GM18519 (cell line): ENCODE measurements around the gene PPTC7.
"Not testable (repeated sequence)": the region's sequence is repeated elsewhere in the genome, so short reads cannot be mapped to it uniquely, and the experiment has no call there.

Source experiments
- ATAC-seq: cut with Tn5 transposase; IDR thresholded peaks from one replicate; pipeline ENCODE4 v1.9.1; 2021; ENCODE audit warnings: mild to moderate bottlenecking, moderate library complexity; ENCODE audit not compliant: unreplicated experiment, low FRiP score

PPTC7 gene, protein sequence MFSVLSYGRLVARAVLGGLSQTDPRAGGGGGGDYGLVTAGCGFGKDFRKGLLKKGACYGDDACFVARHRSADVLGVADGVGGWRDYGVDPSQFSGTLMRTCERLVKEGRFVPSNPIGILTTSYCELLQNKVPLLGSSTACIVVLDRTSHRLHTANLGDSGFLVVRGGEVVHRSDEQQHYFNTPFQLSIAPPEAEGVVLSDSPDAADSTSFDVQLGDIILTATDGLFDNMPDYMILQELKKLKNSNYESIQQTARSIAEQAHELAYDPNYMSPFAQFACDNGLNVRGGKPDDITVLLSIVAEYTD

DNA sequence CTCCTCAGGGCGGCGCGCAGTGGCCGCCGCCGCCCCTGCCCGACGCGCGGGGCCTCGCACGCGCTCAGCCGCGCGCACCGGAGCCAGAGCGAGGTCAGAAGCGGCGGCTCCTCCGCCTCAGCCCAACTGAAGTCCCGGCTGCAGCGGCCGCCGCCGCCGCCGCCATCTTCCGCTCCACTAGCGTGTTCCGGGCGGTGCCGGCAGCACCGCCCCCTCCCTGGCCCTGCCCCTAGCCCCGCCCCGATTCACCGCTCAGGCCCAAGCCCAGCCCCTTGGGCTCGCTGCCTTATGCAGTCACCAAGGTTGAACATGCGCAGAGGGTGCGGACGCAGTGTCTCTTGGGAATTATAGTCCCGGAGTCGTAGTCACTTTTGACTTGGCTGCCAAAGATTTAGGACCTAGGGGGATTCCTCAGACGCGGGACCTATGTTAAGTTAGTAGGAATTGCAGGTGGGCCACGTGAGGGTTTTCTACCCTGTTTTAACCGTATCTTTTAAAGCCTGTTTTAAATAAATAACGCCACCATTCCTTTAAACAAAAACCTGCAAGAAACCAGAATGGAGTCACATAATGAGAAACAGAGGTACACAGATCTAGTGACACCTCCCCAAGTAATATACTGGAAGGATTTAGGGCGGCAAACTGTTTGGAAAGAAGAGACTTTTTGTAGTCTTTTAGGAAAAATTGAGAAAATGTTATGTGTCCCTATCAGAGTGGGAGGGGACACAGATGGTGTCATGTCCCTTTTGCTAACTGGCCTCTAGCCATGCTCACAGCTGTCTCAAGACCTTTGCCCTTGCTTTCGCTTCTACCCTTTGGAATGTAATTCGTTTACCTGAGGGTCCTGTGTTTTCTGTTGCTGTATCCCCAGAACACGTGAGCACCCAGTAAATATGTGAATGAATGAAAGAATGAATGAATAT, at the start of gene PPTC7:
TSS of gene PPTC7 (minus strand) at position 182 of the 923 bp plus-strand sequence. CDS start 287 bp downstream, outside the sequence.
- ATAC-seq = peak; percentile 55

DNA sequence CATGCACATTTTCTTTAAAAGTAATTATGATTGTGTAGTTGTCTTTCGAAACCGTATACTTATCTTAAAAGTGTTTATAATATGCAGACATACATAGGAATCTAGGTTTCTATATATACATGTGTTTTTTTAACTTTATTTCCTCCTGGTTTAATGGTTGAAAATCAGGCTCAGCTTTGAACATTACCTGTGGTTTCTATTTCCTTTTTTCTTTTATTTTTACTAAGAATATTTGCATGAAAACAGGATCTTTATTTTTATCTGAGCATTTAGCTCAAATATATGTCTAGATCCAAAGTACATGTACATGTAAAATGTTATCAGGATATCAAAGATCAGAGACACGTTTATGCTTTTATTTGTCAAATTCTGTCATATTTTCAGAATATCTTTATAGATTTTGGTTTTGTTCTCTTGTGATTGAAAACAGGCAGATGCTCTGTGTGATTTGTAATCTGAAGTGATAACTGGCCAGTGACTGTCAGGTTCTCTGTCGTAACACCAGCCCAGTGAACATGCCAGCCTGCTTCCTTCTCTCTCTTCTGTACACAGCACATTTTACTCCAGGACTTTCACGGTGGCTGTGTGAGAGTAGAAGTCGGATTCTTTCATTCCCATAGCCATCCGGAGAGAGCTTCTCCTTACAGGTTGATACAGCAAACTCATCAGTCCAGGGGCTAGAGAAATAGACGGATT, 44.5 kb upstream of the PPTC7 start:
- no peak for ATAC-seq

DNA sequence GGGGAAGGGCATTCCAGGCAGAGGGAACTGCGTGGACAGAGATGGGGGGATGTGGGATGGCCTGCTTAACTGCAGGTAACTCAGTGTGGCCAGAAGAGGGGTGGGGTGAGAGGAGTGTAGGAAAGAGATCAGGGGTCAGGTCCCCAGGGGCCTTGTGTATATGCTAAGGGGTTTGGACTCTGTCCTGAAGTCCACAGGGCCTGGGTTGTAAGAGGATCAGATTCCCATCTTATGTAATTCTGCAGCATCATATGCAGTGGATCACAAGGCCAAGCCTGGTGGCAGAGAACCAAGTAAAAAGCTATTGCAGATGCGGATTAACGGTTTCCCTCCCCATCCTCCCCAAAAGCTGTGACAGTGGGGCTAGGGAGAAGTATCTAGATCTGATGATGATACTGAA, 39.5 kb upstream of the PPTC7 start:
- ATAC-seq = no peak

DNA sequence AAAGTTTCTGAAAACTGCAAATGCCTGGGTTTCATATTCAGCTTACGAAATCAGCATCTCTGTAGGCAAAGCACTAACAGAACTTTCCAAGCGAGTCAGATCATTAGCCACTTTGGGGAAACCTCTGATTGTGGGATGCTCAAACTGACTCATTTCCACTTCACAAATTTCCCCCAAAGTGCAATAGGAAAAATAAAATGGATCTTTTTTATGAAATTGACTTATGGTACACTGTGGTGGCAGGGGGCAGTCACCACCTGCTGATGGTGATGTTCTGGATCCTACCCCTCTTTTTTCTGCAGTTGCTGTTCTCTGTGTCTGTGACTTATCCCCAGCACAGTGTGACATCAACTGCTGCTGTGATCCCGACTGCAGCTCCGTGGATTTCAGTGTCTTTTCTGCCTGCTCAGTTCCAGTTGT, 36.4 kb upstream of the PPTC7 start:
- ATAC-seq = no peak

DNA sequence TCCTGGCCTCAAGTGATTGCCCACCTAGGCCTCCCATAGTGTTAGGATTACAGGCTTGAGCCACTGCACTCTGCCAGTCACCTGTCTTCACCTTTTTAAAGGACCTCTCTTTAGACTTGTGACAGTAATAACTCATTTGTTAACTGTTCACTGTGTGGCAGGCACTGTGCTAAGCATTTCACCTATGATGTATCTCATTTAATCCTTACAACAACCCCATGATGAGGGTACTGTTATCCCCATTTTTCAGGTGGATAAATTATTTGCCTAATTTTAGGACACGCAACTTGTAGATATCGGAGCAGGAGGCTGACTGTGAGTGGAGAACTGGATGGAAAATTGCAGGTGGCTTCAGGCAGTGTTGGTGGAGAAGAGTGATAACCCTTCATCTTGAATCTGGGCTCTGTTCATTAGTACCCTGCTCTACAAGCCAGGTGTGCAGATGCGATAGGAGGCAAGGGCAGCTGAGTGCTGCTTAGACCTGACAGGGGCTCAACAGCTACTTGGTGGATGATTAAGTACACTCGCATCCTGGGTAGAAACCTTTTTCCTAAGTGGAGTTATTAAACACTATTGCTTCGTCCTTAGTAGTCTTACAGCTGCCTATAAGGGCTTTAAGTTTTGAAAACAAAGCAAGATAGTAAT, 33.5 kb upstream of the PPTC7 start:
- no peak for ATAC-seq

DNA sequence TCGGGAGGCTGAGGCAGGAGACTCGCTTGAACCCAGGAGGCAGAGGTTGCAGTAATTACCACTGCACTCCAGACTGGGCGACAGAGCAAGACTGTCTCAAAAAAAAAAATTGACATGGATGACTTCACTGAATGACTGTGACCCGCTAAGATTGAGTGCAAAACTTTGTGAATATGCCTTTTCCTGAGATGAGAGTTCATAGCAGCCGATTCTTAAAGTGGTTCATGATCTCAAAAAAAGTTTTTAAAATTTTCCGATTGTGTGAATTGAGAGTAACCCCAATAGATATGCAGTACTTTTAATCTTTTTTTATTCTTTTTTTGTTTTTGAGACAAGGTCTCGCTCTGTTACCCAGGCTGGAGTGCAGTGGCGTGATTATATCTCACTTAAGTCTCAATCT, 32.1 kb upstream of the PPTC7 start:
- ATAC-seq = no peak

DNA sequence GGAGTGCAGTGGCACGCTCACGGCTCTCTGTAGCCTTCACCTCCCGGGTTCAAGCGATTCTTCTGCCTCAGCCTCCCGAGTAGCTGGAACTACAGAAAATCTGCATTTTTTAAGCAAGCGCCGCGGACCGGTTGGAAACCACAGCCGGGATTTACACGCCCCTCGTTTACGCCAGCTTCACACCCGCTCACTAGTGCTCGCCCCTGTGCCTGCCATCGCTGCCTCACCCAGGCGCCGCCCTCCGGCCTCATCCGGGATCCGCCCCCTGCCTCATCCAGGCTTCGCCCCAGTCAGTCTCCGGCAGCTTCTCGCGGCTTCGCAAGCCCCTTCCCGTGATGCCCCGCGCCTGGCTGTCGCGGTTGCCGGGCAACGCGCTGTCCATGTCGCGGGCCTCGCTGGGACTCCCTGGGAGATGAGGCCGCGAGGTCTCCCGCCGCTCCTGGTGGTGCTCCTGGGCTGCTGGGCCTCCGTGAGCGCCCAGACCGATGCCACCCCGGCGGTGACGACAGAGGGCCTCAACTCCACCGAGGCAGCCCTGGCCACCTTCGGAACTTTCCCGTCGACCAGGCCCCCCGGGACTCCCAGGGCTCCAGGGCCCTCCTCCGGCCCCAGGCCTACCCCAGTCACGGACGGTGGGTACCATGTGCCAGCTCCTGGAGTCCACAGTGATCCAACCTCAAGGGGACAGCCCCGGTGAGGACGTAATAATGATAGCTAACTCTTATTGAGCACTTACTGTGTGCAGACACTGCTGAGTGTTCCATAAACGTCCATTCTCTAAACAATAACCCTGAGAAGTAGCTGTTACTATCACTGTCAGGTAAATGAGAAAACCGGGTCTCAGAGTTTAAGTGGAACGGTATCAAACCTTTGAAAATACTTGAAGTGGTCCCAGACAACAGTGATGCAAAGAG, 30.9 kb upstream of the PPTC7 start, which contains the start of gene TCTN1:
TSS of gene TCTN1 (plus strand) at position 359 of the 914 bp plus-strand sequence. CDS start at position 413, 54 bp downstream.
- peak; percentile 80 for ATAC-seq

DNA sequence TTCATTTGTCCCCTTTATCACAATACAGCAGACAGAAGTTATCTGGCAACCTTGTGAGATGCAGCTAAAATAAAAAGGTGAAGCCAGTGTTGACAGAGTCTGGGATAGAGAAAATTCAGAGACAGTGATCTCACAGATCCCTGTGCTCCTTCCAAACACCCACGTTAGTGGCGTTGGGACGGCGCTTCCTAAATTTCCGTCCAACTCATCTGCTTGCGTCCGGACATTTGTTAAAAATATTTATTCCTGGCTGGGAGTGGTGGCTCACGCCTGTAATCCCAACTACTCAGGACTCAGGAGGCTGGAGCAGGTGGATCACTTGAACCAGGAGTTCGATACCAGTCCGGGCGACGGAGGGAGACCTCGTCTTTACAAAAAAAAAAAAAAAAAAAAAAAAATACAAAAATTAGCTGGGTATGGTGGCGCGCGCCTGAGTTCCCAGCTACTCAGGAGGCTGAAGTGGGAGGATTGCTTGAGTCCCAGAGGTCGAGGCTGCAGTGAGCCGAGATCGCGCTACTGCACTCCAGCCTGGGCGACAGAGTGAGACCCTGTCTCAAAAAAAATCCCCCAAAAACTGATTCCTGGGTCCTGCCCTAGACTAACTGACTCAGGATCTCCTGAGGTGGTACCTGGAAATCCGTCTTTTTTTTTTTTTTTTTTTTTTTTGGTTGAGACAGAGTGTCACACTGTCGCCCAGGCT, 30.1 kb upstream of the PPTC7 start:
- no peak for ATAC-seq

DNA sequence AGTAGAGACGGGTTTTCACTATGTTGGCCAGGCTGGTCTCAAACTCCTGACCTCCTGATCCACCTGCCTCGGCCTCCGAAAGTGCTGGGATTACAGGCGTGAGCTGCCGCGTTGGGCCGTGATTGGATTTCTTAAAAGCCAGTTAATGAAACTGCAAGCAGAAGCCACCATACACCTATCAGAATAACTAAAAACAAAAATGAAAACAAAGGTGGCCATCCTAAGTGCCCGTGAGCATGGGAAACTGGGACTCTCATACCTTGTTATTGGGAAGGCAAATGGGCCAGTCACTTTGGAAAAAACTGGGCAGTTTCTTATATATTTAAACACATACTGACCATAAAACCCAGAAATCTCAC, 23.1 kb upstream of the PPTC7 start:
- ATAC-seq = no peak

DNA sequence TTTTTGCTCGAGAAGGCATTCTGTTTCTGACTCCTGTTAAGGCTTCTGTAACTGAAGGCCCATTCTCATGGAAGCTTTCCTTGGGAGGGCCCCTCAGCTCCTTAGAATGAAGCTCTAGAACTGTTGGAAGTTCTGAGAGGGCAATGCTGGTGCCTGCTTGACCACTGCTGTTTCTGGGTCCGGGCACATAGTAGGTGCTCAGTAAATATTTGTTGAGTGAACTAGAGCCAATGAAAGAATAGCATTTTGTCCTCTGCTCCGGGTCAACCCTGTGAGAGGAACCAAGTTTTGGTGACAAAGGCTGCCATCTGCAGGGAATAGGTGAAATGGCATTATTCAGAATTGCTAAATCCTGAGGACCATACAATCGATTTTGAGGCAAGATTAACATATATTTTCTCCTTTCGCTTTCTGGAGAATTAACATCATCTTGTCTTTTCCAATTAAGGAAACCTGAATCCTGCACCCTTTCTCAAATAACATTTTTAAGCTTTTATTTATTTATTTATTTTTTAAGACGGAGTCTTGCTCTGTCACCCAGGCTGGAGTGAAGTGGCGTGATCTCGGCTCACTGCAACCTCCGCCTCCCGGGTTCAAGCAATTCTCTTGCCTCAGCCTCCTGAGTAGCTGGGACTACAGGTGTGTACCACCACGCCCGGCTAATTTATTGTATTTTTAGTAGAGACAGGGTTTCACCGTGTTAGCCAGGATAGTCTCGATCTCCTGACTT, 19.1 kb upstream of the PPTC7 start:
- not testable (repeated sequence) for ATAC-seq

DNA sequence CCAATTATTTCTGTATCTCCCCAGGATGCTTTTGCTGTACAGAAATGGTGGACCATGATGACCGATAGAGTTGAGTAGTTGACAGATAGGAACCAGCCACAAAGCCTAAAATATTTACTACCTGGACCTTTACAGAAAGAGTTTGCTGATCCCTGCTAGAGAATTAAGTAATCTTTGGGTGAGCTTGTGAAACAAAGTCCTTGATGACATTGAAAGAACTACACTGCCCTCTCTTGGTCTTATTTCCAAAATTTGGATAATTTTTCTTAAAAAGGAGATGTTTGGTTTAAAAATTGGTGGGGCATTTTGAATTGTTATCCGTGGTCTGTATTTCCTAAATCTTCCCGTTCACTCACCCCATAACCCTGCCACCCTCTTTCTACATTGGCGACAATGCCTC, 17.1 kb upstream of the PPTC7 start:
- ATAC-seq = no peak

DNA sequence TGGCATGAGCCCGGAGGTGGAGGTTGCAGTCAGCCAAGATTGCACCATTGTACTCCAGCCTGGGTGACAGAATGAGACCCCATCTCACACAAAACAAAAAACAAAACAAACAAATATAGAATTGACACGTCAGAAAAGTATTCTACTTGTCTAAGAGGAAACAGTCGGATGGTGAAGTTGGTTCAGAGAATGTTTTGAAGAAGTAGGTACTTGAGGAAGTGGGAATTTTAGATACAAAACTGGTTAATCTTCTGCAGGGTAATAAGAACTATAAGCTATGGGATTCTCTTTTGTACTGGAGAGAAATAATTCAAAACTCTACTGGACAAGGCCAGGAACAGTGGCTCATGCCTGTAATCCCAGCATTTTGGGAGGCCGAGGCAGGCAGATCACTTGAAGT, 16.2 kb upstream of the PPTC7 start:
- no peak for ATAC-seq

DNA sequence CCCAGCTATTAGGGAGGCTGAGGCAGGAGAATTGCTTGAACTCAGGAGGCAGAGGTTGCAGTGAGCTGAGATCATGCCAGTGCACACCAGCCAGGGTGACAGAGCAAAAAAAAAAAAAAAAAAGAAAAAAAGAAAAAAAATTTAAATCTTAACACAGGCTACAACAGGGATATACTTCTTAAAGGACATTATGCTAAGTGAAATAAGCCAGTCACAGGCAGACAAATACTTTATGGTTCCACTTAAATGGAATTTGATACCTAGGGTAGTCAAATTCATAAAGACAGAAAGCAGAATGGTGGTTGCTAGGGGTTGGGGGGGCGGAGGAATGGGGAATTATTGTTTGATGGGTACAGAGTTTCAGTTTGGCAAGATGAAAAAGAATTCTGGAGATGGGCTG, 14.8 kb upstream of the PPTC7 start:
- ATAC-seq = no peak

DNA sequence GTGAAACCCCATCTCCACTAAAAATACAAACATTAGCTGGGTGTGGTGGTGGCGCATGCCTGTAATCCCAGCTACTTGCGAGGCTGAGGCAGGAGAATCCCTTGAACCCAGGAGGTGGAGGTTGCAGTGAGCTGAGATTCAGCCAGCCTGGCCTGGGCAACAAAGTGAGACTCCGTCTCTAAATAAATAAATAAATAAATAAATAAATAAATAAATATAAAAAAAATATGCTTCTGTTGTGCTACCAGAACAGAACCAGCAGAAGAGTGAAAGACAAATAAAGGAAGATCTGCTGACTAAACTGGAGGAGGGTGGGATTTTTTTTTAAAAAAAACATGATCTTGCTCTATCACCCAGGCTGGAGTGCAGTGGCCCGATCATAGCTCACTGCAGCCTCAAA, 9.8 kb upstream of the PPTC7 start:
- not testable (repeated sequence) for ATAC-seq

DNA sequence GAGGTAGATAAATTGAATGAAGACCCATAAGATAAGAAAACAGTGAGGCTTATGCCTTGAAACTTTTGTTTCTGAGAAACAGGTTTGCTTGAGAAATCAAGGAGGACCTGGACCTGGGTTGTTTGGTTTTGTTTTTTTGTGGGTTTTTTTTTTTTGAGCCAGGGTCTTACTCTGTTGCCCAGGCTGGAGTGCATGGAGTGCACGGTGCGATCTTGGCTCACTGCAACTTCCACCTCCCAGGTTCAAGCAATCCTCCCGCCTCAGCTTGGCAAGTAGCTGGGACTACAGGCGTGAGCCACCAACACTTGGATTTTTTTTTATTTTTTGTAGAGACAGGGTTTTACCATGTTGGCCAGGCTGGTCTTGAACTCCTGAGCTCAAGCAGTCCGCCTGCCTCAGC, 9.0 kb upstream of the PPTC7 start:
- no peak for ATAC-seq

DNA sequence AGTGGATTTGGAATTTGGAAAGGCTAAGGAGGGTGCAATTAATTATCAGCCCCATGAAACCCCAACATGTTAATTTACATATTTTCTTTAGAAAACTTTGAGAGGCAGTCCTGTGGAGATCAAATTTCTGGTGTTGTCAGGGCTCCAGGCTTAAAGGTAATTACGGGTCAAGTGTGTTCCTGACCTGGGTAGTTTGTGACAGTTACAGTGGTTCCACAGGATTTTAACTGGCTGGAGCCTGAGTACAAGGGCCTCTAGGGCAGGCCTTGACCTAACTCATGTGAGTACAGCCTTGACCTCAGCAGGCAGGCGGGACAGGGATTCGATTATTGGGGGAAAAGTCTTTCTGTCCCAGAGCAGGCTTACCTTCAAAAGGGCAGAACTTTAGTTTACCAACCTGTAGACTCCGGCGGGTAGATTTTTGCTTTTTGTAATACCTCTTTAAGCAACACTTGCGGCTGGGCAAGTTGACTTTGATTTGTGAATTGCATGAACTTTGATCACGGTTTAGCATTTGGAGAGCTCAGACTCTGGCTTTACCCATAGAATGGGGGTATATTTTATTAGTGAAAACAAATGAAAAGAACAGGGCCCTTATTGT, 8.4 kb upstream of the PPTC7 start:
- no peak for ATAC-seq

DNA sequence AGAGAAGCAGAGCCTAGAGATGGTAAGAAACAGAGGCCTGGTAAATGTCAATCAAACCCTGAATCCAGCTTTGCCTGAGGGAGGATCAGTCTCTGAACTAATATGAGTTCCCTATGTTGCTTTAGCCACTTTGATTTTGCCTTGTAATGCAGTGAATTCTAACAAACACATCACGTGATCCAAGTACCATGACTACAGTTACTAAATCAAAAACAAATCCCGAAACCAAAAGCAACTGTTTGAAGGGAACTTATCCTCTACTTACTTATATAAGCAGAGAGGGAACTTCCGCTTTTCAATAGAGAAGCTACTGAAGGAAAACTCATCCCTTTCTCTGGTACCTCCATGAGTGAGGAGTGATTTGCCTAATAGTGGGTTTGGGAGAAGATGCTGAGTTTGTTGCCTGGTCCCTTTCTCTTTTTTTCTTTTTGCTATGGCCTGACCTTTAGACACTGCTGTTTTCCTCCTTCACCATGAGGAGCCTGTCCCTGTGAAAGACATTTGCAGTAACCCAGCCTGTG, 7.7 kb upstream of the PPTC7 start:
- peak; percentile 52 for ATAC-seq

DNA sequence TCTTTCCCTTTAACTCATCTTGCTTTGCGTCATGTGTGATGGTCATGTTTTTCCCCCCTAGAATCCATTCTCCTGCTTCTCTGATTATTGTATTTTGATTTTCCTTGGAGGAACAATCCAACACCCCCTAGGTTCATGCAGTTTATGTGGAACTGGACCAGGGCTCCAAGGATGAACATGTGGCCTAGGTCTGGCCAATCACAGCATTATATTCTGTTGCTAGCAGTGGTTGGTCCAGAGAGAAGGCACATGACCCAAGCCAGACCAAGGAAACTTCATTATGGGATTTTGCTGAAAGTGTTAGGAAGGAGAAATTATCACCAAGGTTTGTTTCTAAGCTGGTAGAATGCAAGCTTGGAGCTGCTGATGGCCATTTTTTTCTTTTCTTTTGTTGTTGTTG, 6.9 kb upstream of the PPTC7 start:
- ATAC-seq = no peak
